Neural cell (in vitro differentiated cells): ENCODE data around the gene LRRFIP2.

Experiments used
- EZH2 ChIP-seq: fragments of 200-600, 300-800 bp; shearing (Covaris generic), sonication (generic); IDR thresholded peaks from 2 replicates; pipeline ENCODE4 v1.6.1; 2014; ENCODE audit warnings: antibody characterized with exemption, low read length, borderline replicate concordance, mild to moderate bottlenecking; ENCODE audit not compliant: insufficient read depth, poor library complexity, severe bottlenecking
- POLR2AphosphoS5 ChIP-seq: IDR thresholded peaks from 2 replicates; pipeline ENCODE4 v1.6.1; 2012
- RAD21 ChIP-seq: fragments of 450-650 bp; conservative IDR thresholded peaks from 2 replicates; pipeline ENCODE4 v1.6.1; 2014; ENCODE audit warnings: antibody characterized with exemption, mild to moderate bottlenecking, moderate library complexity
- REST ChIP-seq: IDR thresholded peaks from 2 replicates; pipeline ENCODE4 v1.6.1; 2012; ENCODE audit warnings: borderline replicate concordance
- SMC3 ChIP-seq: fragments of 450-650 bp; conservative IDR thresholded peaks from 2 replicates; pipeline ENCODE4 v1.6.1; 2014; ENCODE audit warnings: antibody characterized with exemption, mild to moderate bottlenecking, moderate library complexity; ENCODE audit not compliant: poor library complexity
- TAF1 ChIP-seq: IDR thresholded peaks from 2 replicates; pipeline ENCODE4 v1.6.1; 2012; ENCODE audit warnings: low read depth
- TF ChIP-seq, protein P1 (sequence below): fragments of 450-650 bp; IDR thresholded peaks from 2 replicates; pipeline ENCODE4 v1.5.1; 2014; ENCODE audit warnings: antibody characterized with exemption, mild to moderate bottlenecking, moderate library complexity; ENCODE audit not compliant: poor library complexity, severe bottlenecking

- TF ChIP-seq RAD21 (no peak), TAF1 (no peak), EZH2 (no peak), POLR2AphosphoS5 (no peak), SMC3 (no peak), REST (no peak)
- TF ChIP-seq, protein P1, sequence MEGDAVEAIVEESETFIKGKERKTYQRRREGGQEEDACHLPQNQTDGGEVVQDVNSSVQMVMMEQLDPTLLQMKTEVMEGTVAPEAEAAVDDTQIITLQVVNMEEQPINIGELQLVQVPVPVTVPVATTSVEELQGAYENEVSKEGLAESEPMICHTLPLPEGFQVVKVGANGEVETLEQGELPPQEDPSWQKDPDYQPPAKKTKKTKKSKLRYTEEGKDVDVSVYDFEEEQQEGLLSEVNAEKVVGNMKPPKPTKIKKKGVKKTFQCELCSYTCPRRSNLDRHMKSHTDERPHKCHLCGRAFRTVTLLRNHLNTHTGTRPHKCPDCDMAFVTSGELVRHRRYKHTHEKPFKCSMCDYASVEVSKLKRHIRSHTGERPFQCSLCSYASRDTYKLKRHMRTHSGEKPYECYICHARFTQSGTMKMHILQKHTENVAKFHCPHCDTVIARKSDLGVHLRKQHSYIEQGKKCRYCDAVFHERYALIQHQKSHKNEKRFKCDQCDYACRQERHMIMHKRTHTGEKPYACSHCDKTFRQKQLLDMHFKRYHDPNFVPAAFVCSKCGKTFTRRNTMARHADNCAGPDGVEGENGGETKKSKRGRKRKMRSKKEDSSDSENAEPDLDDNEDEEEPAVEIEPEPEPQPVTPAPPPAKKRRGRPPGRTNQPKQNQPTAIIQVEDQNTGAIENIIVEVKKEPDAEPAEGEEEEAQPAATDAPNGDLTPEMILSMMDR: no peak
Measured at GRCh38 chr3:37210230-37210629, 35.8 kb upstream of the LRRFIP2 start.
